ENCODE results near the gene NTRK2. TPM values are rescaled to one million over a fixed set of nuclear protein-coding genes. Genes with fewer than 3 reads are reported as not detected.

Gene NTRK2
- total RNA-seq, 4 donors from 2014 or later, result 1.1 to 7.3 (median 1.5) TPM

DNA sequence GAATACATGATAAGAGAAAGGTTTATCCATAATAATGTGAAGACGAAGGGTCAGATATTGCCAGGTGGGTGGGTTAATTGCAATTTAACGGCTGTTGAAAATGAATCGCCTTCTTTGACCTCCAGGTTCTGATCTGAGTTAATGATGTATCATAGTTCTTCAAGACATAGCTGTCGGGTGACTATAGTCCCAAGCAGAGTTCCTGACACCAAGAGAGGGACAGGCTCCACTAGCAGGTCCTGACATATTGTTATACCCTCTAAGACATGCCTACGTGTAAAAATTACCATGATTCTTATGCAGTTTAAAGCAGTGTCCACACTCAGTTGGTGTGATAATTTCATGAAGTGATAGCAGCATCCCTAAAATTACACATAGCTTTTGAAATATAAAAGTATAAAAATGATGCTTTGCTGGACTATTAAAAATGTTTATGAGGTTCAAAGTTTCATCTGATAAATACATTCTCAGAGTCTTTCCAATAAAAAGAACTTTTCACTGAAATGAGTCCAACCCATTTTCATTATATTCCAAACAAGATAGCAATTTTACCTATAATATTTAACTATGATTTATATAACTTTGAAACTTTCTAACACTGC is 53.0 kb downstream of the NTRK2 start:
- Histone ChIP-seq H3K27me3 (no peaks in the 10 kb centered on the region), H3K4me3 (no peak overlapping the region), H3K36me3 (no peaks in the 10 kb centered on the region), H3K27ac (no peak overlapping the region), H3K4me1 (no peaks in the 10 kb centered on the region), H3K9me3 (no peaks in the 10 kb centered on the region)
- TF ChIP-seq POLR2A (IDR thresholded peaks at IDR 0.05), result no peak
- no peak for TF ChIP-seq CTCF (IDR thresholded peaks at IDR 0.05 in 4 of 5, conservative IDR thresholded peaks at IDR 0.05 in 1 of 5)
- in situ Hi-C loops (cut with MboI; ENCODE audit: low sequenced_read_pairs in 4 of 4), result no loop called here
- intact Hi-C loops (cut with DNase I; ENCODE audit: low total_unique reads), result no loop called here
- DNase-seq (no peak), ATAC-seq (no peak)

GRCh38 chr9:84723426-84723825 is 53.9 kb downstream of the NTRK2 start:
- Histone ChIP-seq H3K9me3 (no peaks in the 10 kb centered on the region), H3K4me1 (no peaks in the 10 kb centered on the region), H3K27me3 (no peaks in the 10 kb centered on the region), H3K27ac (no peak overlapping the region), H3K36me3 (no peaks in the 10 kb centered on the region), H3K4me3 (no peak overlapping the region)
- ATAC-seq, result no peak
- intact Hi-C loops (cut with DNase I; ENCODE audit: low total_unique reads) (no loop called here), in situ Hi-C loops (cut with MboI; ENCODE audit: low sequenced_read_pairs in 4 of 4) (no loop called here)
- no peak for TF ChIP-seq POLR2A (IDR thresholded peaks at IDR 0.05)
- TF ChIP-seq CTCF (IDR thresholded peaks at IDR 0.05 in 4 of 5, conservative IDR thresholded peaks at IDR 0.05 in 1 of 5), result no peak
- DNase-seq, result no peak

- no peaks in the 10 kb centered on the region for H3K27me3 ChIP-seq
- H3K9me3 ChIP-seq, result no peaks in the 10 kb centered on the region
- TF ChIP-seq CTCF (IDR thresholded peaks at IDR 0.05 in 4 of 5, conservative IDR thresholded peaks at IDR 0.05 in 1 of 5) (no peak), POLR2A (IDR thresholded peaks at IDR 0.05) (no peak)
- DNase-seq (no peak), ATAC-seq (no peak)
- in situ Hi-C loops (cut with MboI; ENCODE audit: low sequenced_read_pairs in 4 of 4) (no loop called here), intact Hi-C loops (cut with DNase I; ENCODE audit: low total_unique reads) (no loop called here)
- no peak overlapping the region for H3K27ac ChIP-seq
- no peaks in the 10 kb centered on the region for H3K4me1 ChIP-seq
- H3K4me3 ChIP-seq, result no peak overlapping the region
- no peaks in the 10 kb centered on the region for H3K36me3 ChIP-seq
Measured at GRCh38 chr9:84731696-84732095, 62.2 kb downstream of the NTRK2 start.

DNA sequence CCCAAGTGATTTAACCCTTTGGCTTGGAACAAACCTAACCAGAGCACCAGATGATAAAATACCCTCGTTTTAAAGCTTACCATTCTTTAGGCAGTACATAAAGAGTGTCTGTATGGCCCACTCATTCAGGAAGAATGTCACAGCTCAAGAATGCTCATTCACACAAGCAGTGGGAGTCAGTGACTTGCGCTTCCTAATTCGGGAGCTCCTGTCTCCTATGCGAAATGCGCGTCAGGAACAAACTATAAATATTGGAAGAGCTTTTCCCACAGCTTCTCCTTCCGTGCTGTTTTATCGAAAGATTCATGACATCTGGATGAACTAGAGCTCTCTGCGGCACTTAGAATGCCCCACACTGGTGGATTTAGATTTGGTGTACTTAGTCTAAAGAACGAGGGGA is 66.6 kb downstream of the NTRK2 start:
- no peaks in the 10 kb centered on the region for H3K27me3 ChIP-seq
- no peaks in the 10 kb centered on the region for H3K9me3 ChIP-seq
- H3K4me1 ChIP-seq, result no peaks in the 10 kb centered on the region
- no peak for DNase-seq
- no peak overlapping the region for H3K27ac ChIP-seq
- H3K36me3 ChIP-seq, result no peaks in the 10 kb centered on the region
- ATAC-seq, result no peak
- intact Hi-C loops (cut with DNase I; ENCODE audit: low total_unique reads) (no loop called here), in situ Hi-C loops (cut with MboI; ENCODE audit: low sequenced_read_pairs in 4 of 4) (no loop called here)
- TF ChIP-seq CTCF (IDR thresholded peaks at IDR 0.05 in 4 of 5, conservative IDR thresholded peaks at IDR 0.05 in 1 of 5) (no peak), POLR2A (IDR thresholded peaks at IDR 0.05) (no peak)
- no peak overlapping the region for H3K4me3 ChIP-seq

DNA sequence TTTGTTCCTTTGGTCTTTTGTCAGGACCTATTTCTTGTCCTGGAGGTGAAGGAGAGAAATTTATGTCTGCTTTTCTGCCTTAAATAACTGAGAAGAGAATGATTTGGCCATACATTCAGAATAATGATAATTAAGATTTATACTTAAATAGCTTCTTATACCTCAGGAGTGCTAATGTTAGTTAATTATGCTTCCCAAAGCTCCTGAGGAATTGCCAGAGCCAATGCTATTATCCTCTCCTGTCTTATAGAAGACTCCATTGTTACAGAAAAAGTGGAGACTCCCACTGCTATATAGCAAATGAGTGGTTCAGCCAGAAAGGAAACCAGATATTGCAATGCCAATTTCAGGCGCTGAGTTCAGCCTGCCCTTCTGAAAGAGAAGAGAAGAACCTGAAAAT is 67.0 kb downstream of the NTRK2 start:
- Histone ChIP-seq H3K4me1 (no peaks in the 10 kb centered on the region), H3K27ac (no peak overlapping the region), H3K4me3 (no peak overlapping the region), H3K9me3 (no peaks in the 10 kb centered on the region), H3K36me3 (no peaks in the 10 kb centered on the region), H3K27me3 (no peaks in the 10 kb centered on the region)
- in situ Hi-C loops (cut with MboI; ENCODE audit: low sequenced_read_pairs in 4 of 4), result no loop called here
- TF ChIP-seq POLR2A (IDR thresholded peaks at IDR 0.05) (no peak), CTCF (IDR thresholded peaks at IDR 0.05 in 4 of 5, conservative IDR thresholded peaks at IDR 0.05 in 1 of 5) (no peak)
- DNase-seq (no peak), ATAC-seq (no peak)
- intact Hi-C loops (cut with DNase I; ENCODE audit: low total_unique reads), result no loop called here
